H1 (cell line): Measurements from ENCODE around the gene ATP10D. TPM values are rescaled to one million over a fixed set of nuclear protein-coding genes. Genes with fewer than 3 reads are reported as not detected.

Experiments
- CTCF ChIA-PET: fragments of 300-600 bp; sonication (Branson Sonifier 250); formaldehyde crosslinking; loops from one replicate; lab custom pipeline; 2021; ENCODE audit not compliant: partially characterized antibody; lab: Charles Lee
- POLR2A ChIA-PET: fragments of 300-600 bp; sonication (Branson Sonifier 250); formaldehyde crosslinking; loops from one replicate; lab custom pipeline; 2021; ENCODE audit warnings: inconsistent platforms; ENCODE audit not compliant: partially characterized antibody; lab: Charles Lee
- DNase-seq, 2 experiments: peaks; one replicate each; pipeline versions ENCODE4 v3.0.0 to v3.0.0-alpha.2; 2010 to 2022; ENCODE audit warnings: low spot score in 2 of 2, low read depth in 1 of 2, mixed read lengths in 1 of 2
- FAIRE-seq: peaks from 2 replicates; lab custom pipeline; 2011; peaks lifted over from hg19 to GRCh38; lab: Jason Lieb, UNC
- H2AFZ ChIP-seq: 2 replicates; pipeline ENCODE4 v1.8.1; 2012; ENCODE audit warnings: low read length, inconsistent platforms
- H2AK5ac ChIP-seq: 2 replicates; pipeline ENCODE4 v1.6.1; 2013; ENCODE audit warnings: low read depth, low read length
- H2BK120ac ChIP-seq: replicated peaks from 2 replicates; pipeline ENCODE3; 2013; ENCODE audit warnings: low read depth, low read length, inconsistent platforms
- H2BK12ac ChIP-seq: 2 replicates; pipeline ENCODE4 v1.6.1; 2013; ENCODE audit warnings: low read depth, low read length
- H2BK15ac ChIP-seq: 2 replicates; pipeline ENCODE4 v1.6.1; 2013; ENCODE audit warnings: low read length
- H2BK20ac ChIP-seq: 2 replicates; pipeline ENCODE4 v1.6.1; 2013; ENCODE audit warnings: low read length
- H2BK5ac ChIP-seq: 2 replicates; pipeline ENCODE4 v1.6.1; 2013; ENCODE audit warnings: low read depth, low read length
- H3K14ac ChIP-seq: 2 replicates; pipeline ENCODE4 v1.6.1; 2013; ENCODE audit warnings: inconsistent platforms; ENCODE audit not compliant: insufficient read length
- H3K18ac ChIP-seq: 2 replicates; pipeline ENCODE4 v1.6.1; 2013; ENCODE audit warnings: low read length; ENCODE audit errors: extremely low read depth
- H3K23ac ChIP-seq: 2 replicates; pipeline ENCODE4 v1.6.1; 2013; ENCODE audit warnings: inconsistent platforms; ENCODE audit not compliant: insufficient read length
- H3K23me2 ChIP-seq: 2 replicates; pipeline ENCODE4 v1.6.1; 2013; ENCODE audit warnings: low read depth, low read length
- H3K27ac ChIP-seq: 2 replicates; pipeline ENCODE4 v1.6.1; 2011; ENCODE audit warnings: low read depth, low read length, inconsistent platforms
- H3K27me3 ChIP-seq, 4 experiments: replicated peaks in 1 of 4; 1 replicate in 1 of 4; 2 replicates in 3 of 4; pipeline versions ENCODE4 v1.6.1 to v1.8.1; 2011 to 2013; ENCODE audit warnings: low read length in 3 of 4, mild to moderate bottlenecking in 3 of 4, inconsistent platforms in 2 of 4, mixed read lengths in 2 of 4, moderate library complexity in 1 of 4; ENCODE audit not compliant: control insufficient read depth in 3 of 4, insufficient read depth in 3 of 4; ENCODE audit errors: extremely low read depth in 1 of 4
- H3K36me3 ChIP-seq, 4 experiments: 2 replicates each; pipeline versions ENCODE4 v1.6.1 to v1.8.1; 2011 to 2013; ENCODE audit warnings: mild to moderate bottlenecking in 4 of 4, low read length in 3 of 4, moderate library complexity in 2 of 4, control low read depth in 1 of 4, inconsistent platforms in 1 of 4; ENCODE audit not compliant: insufficient read depth in 4 of 4, control insufficient read depth in 2 of 4
- H3K4ac ChIP-seq: replicated peaks from 2 replicates; pipeline ENCODE3; 2013; ENCODE audit warnings: low read length, low read depth, mixed read lengths, inconsistent platforms; ENCODE audit not compliant: insufficient read length
- H3K4me1 ChIP-seq, 4 experiments: replicated peaks in 1 of 4; 1 replicate in 1 of 4; 2 replicates in 3 of 4; pipeline versions ENCODE4 v1.6.1 to v1.8.1; 2011 to 2013; ENCODE audit warnings: low read length in 3 of 4, inconsistent platforms in 2 of 4, mixed read lengths in 1 of 4; ENCODE audit not compliant: insufficient read depth in 4 of 4, control insufficient read depth in 3 of 4
- H3K4me2 ChIP-seq, 2 experiments: 2 replicates each; pipeline versions ENCODE4 v1.6.1 to v1.8.1; 2011 to 2013; ENCODE audit warnings: low read depth in 2 of 2, low read length in 2 of 2, control low read depth in 1 of 2, inconsistent platforms in 1 of 2, mild to moderate bottlenecking in 1 of 2; ENCODE audit not compliant: insufficient read depth in 1 of 2
- H3K4me3 ChIP-seq, 4 experiments: fragments of 200-600, 300-600 bp in 1 of 4; sonication (generic), shearing (Covaris generic), sonication (Bioruptor Twin) in 1 of 4; 2 replicates each; pipeline versions ENCODE4 v1.5.1 to v1.8.1; 2011 to 2016; ENCODE audit warnings: low read length in 4 of 4, low read depth in 3 of 4, control low read depth in 2 of 4, inconsistent platforms in 2 of 4, mild to moderate bottlenecking in 2 of 4, mixed read lengths in 1 of 4, moderate library complexity in 1 of 4; ENCODE audit not compliant: insufficient read depth in 2 of 4; ENCODE audit errors: extremely low read depth in 1 of 4
- H3K56ac ChIP-seq: replicated peaks from 2 replicates; pipeline ENCODE3; 2013; ENCODE audit warnings: low read depth, mild to moderate bottlenecking, mixed read lengths, low read length, inconsistent platforms; ENCODE audit not compliant: insufficient read length
- H3K79me1 ChIP-seq: 2 replicates; pipeline ENCODE4 v1.6.1; 2013; ENCODE audit warnings: low read depth, low read length, control low read depth
- H3K79me2 ChIP-seq, 2 experiments: 2 replicates each; pipeline versions ENCODE4 v1.6.1 to v1.8.1; 2012 to 2013; ENCODE audit warnings: low read length in 2 of 2, mild to moderate bottlenecking in 2 of 2, inconsistent platforms in 1 of 2; ENCODE audit not compliant: insufficient read depth in 2 of 2, control insufficient read depth in 1 of 2
- H3K9ac ChIP-seq, 4 experiments: replicated peaks in 1 of 4; 1 replicate in 1 of 4; 2 replicates in 3 of 4; pipeline versions ENCODE4 v1.6.1 to v1.8.1; 2011 to 2013; ENCODE audit warnings: low read depth in 3 of 4, low read length in 3 of 4, control low read depth in 2 of 4, mild to moderate bottlenecking in 2 of 4, moderate library complexity in 2 of 4, inconsistent platforms in 1 of 4; ENCODE audit errors: extremely low read depth in 1 of 4
- H3K9me3 ChIP-seq, 2 experiments: 2 replicates each; pipeline versions ENCODE4 v1.6.1 to v1.8.1; 2012 to 2013; ENCODE audit warnings: mild to moderate bottlenecking in 2 of 2, moderate library complexity in 2 of 2, control low read depth in 1 of 2, inconsistent platforms in 1 of 2, low read depth in 1 of 2, low read length in 1 of 2, mixed read lengths in 1 of 2; ENCODE audit not compliant: insufficient read depth in 2 of 2
- H4K20me1 ChIP-seq, 2 experiments: replicated peaks in 1 of 2; 2 replicates each; pipeline versions ENCODE3 to v1.8.1; 2011 to 2013; ENCODE audit warnings: inconsistent platforms in 2 of 2, low read length in 2 of 2, mild to moderate bottlenecking in 1 of 2; ENCODE audit not compliant: insufficient read depth in 2 of 2, control insufficient read depth in 1 of 2
- H4K5ac ChIP-seq: 2 replicates; pipeline ENCODE4 v1.6.1; 2013; ENCODE audit warnings: low read length, low read depth, mixed read lengths, inconsistent platforms; ENCODE audit not compliant: insufficient read length
- H4K8ac ChIP-seq: 2 replicates; pipeline ENCODE4 v1.8.0; 2013; ENCODE audit warnings: mild to moderate bottlenecking, moderate library complexity, low read length, inconsistent platforms; ENCODE audit not compliant: insufficient read depth; ENCODE audit errors: extremely low read depth
- H4K91ac ChIP-seq: replicated peaks from 2 replicates; pipeline ENCODE3; 2013; ENCODE audit warnings: low read length, mixed read lengths, inconsistent platforms; ENCODE audit not compliant: insufficient read length
- ASH2L ChIP-seq: fragments of 200-600, 300-600 bp; sonication (generic); IDR thresholded peaks from one replicate; pipeline ENCODE4 v1.7.1; 2017; ENCODE audit warnings: low read length
- BACH1 ChIP-seq: IDR thresholded peaks from 2 replicates; pipeline ENCODE4 v1.6.1; 2012; ENCODE audit warnings: low read length, improper control_type of control experiment
- BCL11A ChIP-seq, 2 experiments: IDR thresholded peaks; one replicate each; pipeline ENCODE4 v1.6.1; 2011; ENCODE audit warnings: low read depth in 2 of 2, low read length in 2 of 2, mild to moderate bottlenecking in 2 of 2
- BRCA1 ChIP-seq: IDR thresholded peaks from 2 replicates; pipeline ENCODE4 v1.6.1; 2012; ENCODE audit warnings: low read depth, low read length, improper control_type of control experiment
- CEBPB ChIP-seq: IDR thresholded peaks from 2 replicates; pipeline ENCODE4 v1.6.1; 2012; ENCODE audit warnings: low read depth, low read length
- CHD1 ChIP-seq: IDR thresholded peaks from 2 replicates; pipeline ENCODE4 v1.6.1; 2012; ENCODE audit warnings: low read depth, low read length, improper control_type of control experiment
- CREB1 ChIP-seq: IDR thresholded peaks from 2 replicates; pipeline ENCODE4 v1.6.1; 2012; ENCODE audit warnings: inconsistent platforms
- NANOG ChIP-seq: IDR thresholded peaks from 2 replicates; pipeline ENCODE4 v1.6.1; 2011; ENCODE audit warnings: low read length, low read depth, mild to moderate bottlenecking, inconsistent platforms; ENCODE audit not compliant: insufficient read depth, poor library complexity, severe bottlenecking
- POLR2AphosphoS5 ChIP-seq: IDR thresholded peaks from 2 replicates; pipeline ENCODE4 v1.6.1; 2011; ENCODE audit warnings: low read depth, low read length
- SUZ12 ChIP-seq: fragments of 200-600 bp; sonication (generic); IDR thresholded peaks from 2 replicates; pipeline ENCODE4 v1.6.1; 2012; ENCODE audit warnings: mild to moderate bottlenecking, inconsistent platforms, low read length, moderate library complexity, mixed read lengths
- WGBS, 2 experiments: shearing (Covaris generic) in 1 of 2; methylation state at CpG; one replicate each; pipeline versions ENCODE4 v1.1.6 to v1.1.7; 2013 to 2015; ENCODE audit warnings: low lambda C conversion rate in 2 of 2, mixed read lengths in 2 of 2, inconsistent platforms in 1 of 2, low coverage in 1 of 2, missing lambda C conversion rate in 1 of 2; ENCODE audit not compliant: insufficient replicate concordance in 2 of 2, insufficient coverage in 1 of 2, insufficient read length in 1 of 2; ENCODE audit errors: extremely low coverage in 1 of 2, missing lambda C conversion rate in 1 of 2; 5-methylcytosine and 5-hydroxymethylcytosine counted together
- polyA plus RNA-seq, 7 experiments: library from polyadenylated mRNA; depleted of rRNA in 3 of 7; stranded (reverse) in 5 of 7; unstranded in 2 of 7; fragments of >200 nt in 5 of 7; fragments of 200-250 nt in 2 of 7; gene quantifications; 1 replicate in 5 of 7; 2 replicates in 1 of 7; 4 replicates in 1 of 7; pipeline versions ENCODE4 v1.2.1 to v1.2.3, GENCODE V29; 2011 to 2013; ENCODE audit warnings: missing spikeins in 2 of 7, mixed read lengths in 2 of 7
- total RNA-seq: library from RNA; stranded (reverse); fragmentation: NEBNext Ultra II Directional; extraction: Animal tissue kit (Norgen Biotek cat#: 25700); gene quantifications from 2 replicates; pipeline ENCODE4 v1.2.1, GENCODE V29; 2021
- TF ChIP-seq, protein P1 (sequence below): IDR thresholded peaks from 2 replicates; pipeline ENCODE4 v1.6.1; 2012; ENCODE audit warnings: inconsistent platforms
- TF ChIP-seq, protein P2 (sequence below): IDR thresholded peaks from 2 replicates; pipeline ENCODE4 v1.6.1; 2012; ENCODE audit warnings: low read length, inconsistent platforms

ATP10D gene
- total and polyA plus RNA-seq, 2 of the 8 experiments (the other 6 are each of a cell fraction or from before 2014, with no cell fraction given), result 2.9 to 5.9 TPM

DNA sequence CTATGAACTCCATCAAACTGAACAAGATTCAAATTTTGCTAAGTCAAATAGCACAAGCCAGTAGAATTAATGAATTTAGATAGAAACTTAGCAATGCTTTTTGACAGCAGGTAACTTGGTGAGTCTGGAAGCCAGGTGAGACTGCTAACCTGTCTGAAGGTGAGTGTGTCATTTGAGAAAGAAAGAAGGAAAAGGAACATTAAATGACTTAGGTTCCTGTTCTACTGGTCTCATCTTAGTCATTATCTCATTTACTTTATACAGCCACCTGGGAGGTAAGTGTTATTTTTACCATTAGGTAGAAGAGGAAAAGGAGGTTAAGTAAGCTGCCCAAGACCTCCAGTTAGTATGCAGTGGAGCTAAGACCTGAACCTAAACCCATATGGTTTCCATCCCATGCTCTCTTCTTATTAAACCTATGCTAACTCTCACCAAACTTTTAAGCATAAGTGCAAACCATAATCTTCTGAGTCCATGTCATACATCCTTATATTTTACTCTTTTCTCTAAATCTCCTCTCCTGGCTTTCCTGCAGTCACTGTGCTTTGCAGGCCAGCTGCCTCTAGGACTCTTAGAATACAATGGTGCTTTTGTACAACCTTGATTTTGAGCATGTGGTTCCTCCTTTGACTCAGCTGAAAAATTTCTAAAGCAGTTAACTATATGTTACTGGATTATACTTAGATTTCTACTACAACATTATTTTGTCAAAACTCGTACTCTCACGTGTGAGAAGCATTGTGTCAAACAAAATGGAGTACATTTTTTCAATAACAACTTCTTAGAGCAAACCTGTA lies 68.5 kb downstream of the ATP10D start:
- no peak overlapping the region for H3K4me3 ChIP-seq
- no peak overlapping the region for H3K9ac ChIP-seq
- no peaks in the 10 kb centered on the region for H3K9me3 ChIP-seq
- H2BK15ac ChIP-seq, result no peak overlapping the region
- H3K4me2 ChIP-seq, result no peak overlapping the region
- no peak overlapping the region for H3K14ac ChIP-seq
- H4K91ac ChIP-seq, result no peak overlapping the region
- no peaks in the 10 kb centered on the region for H3K79me2 ChIP-seq
- no peak overlapping the region for H2BK120ac ChIP-seq
- no peak overlapping the region for H4K5ac ChIP-seq
- no peaks in the 10 kb centered on the region for H3K79me1 ChIP-seq
- no peak overlapping the region for H2BK5ac ChIP-seq
- WGBS, 2 experiments, result 100% methylated on average over 2 of the region's 2 CpGs; no CpG with 5 or more reads in 1 of the 2 experiments
- no peak overlapping the region for H3K4ac ChIP-seq
- no peak for DNase-seq
- H3K23ac ChIP-seq, result no peak overlapping the region
- H2BK12ac ChIP-seq, result no peak overlapping the region
- no peak for FAIRE-seq
- no peak overlapping the region for H3K56ac ChIP-seq
- H3K23me2 ChIP-seq, result no peaks in the 10 kb centered on the region
- no peak overlapping the region for H3K27ac ChIP-seq
- H2BK20ac ChIP-seq, result no peak overlapping the region
- no peaks in the 10 kb centered on the region for H4K20me1 ChIP-seq
- H4K8ac ChIP-seq, result no peak overlapping the region
- H2AK5ac ChIP-seq, result no peak overlapping the region
- no peaks in the 10 kb centered on the region for H3K27me3 ChIP-seq
- H2AFZ ChIP-seq, result no peak overlapping the region
- no peaks in the 10 kb centered on the region for H3K36me3 ChIP-seq
- CTCF ChIA-PET, result interaction anchor here (0.9 kb wide), 1 partner anchor 10 kb away, joined by 3 read pairs; no protein-coding TSS in a partner anchor
- H3K18ac ChIP-seq, result no peak overlapping the region
- H3K4me1 ChIP-seq, result no peaks in the 10 kb centered on the region
- POLR2A ChIA-PET, result no interaction called here
- TF ChIP-seq, protein P1, sequence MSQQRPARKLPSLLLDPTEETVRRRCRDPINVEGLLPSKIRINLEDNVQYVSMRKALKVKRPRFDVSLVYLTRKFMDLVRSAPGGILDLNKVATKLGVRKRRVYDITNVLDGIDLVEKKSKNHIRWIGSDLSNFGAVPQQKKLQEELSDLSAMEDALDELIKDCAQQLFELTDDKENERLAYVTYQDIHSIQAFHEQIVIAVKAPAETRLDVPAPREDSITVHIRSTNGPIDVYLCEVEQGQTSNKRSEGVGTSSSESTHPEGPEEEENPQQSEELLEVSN, result no peak
- TF ChIP-seq SUZ12 (no peak), BRCA1 (no peak), ASH2L (no peak), POLR2AphosphoS5 (no peak), NANOG (no peak), CEBPB (no peak), CHD1 (no peak), BCL11A (IDR thresholded peaks at IDR 0.05; ENCODE audit: low read depth in 2 of 2, low read length in 2 of 2) (no peak), CREB1 (no peak), BACH1 (no peak)
- TF ChIP-seq, protein P2, sequence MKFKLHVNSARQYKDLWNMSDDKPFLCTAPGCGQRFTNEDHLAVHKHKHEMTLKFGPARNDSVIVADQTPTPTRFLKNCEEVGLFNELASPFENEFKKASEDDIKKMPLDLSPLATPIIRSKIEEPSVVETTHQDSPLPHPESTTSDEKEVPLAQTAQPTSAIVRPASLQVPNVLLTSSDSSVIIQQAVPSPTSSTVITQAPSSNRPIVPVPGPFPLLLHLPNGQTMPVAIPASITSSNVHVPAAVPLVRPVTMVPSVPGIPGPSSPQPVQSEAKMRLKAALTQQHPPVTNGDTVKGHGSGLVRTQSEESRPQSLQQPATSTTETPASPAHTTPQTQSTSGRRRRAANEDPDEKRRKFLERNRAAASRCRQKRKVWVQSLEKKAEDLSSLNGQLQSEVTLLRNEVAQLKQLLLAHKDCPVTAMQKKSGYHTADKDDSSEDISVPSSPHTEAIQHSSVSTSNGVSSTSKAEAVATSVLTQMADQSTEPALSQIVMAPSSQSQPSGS, result no peak
